Fibroblast of skin of left biceps (primary cell): ENCODE data around the gene SLC25A48.

ENCODE experiments used
- DNase-seq, 2 experiments: peaks; one replicate each; pipeline ENCODE4 v3.0.0-alpha.2; 2013; ENCODE audit warnings: low read depth in 2 of 2

Gene SLC25A48

DNA sequence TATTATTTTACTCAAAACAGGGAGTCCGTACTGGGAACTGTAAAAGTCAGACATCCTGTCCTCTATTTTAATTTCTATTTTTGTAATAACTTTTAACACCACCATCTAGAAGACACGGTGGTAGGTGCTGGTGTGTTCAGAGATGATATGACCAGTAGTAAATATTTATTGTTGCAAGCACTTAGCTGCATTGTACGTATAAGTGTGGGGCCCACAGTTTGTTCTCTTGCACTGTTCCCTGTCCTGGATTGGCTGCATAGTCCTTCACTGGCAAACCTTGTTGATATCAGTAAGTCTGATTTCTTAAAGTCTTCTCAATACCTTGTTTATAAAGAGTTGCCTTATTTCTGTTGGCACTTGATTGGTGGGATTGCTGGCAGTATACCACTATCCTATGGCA, 85.7 kb downstream of the SLC25A48 start:
- DNase-seq = no peak

GRCh38 chr5:135921388-135921787, 86.9 kb downstream of the SLC25A48 start:
- no peak for DNase-seq

DNA sequence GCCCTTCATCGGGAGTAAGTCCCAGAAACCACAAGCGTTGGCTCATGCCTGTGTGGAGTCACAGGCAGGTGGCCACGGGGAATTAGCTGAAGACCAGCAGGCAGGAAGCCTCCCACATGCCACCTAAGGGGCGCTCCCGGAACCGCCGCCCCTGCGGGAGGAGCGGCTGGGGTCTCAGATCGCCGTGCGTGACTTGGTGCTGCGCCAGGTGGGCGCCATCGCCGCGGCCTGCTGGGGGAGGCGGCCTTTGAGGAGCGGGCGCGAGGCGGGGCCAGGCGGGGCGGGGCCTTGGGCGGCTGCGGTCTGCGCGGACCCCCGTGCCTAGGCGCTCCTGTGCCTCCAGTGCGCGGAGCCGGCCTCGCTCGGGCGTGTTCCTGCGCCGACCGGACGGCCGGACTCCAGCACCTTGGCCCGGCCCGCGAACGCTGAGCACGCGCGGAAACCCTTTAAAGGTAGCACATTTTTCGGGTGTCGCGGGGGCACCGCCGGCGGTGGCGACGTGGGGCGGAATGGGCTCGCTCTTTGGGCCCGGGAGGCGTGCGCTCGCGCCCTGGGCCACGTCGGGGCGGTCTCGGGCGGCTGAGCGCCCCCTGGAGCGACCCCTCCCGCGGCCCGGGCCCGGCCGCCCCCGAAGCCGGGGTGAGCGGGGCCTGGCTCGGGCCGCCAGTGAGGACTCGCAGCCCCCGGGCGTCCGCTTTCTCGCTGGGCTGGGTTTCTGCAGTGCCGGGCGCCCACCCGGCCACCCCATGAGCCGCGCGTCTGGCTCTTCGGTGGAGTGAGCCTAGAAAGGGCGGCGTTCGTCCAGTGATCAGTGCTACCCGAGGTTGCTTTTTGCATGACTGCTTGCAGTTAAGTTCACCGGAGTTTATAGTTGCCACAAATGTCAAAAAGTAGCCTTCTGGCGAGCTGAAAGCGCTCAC, 95.8 kb downstream of the SLC25A48 start:
- DNase-seq = no peak

- DNase-seq = no peak
Measured at GRCh38 chr5:135930949-135931295, 96.5 kb downstream of the SLC25A48 start.

DNA sequence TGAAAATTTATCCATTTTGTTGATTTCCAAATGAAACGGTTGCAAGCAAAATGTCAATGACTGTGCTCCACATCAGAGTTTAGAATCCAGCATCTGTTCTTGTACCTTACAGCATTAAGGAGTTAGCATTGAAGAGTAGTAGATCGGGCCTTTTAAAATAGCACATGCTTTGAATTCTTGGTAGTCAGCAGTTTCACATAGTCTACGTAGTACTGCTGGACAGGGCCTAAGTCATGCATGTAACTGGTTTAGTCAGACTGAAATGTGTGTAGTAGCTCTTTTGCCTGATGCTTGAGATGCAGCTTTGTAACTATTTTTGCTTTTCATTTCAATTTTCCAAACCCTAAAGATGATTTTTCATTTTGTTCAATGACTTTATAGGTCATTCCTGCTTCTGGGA, 100.5 kb downstream of the SLC25A48 start:
- no peak for DNase-seq

- no peak for DNase-seq
Measured at GRCh38 chr5:135937245-135937911, 102.9 kb downstream of the SLC25A48 start.
